GM21360 (cell line): ENCODE measurements around the gene FLAD1.

Experiments
- ATAC-seq: cut with Tn5 transposase; IDR thresholded peaks from one replicate; pipeline ENCODE4 v1.9.1; 2021; ENCODE audit warnings: mild to moderate bottlenecking, moderate library complexity; ENCODE audit not compliant: unreplicated experiment

Gene FLAD1

GRCh38 chr1:155034318-155035208 is 51.4 kb downstream of the FLAD1 start:
- ATAC-seq, result no peak

GRCh38 chr1:155035936-155036335 is 52.8 kb downstream of the FLAD1 start:
- ATAC-seq, result no peak

- ATAC-seq, result no peak
Measured at GRCh38 chr1:155037043-155037442, 53.9 kb downstream of the FLAD1 start.

- ATAC-seq, result no peak
Measured at GRCh38 chr1:155037851-155038441, 54.8 kb downstream of the FLAD1 start.

- no peak for ATAC-seq
Measured at GRCh38 chr1:155038602-155039307, 55.6 kb downstream of the FLAD1 start.

GRCh38 chr1:155039308-155039669 is 56.1 kb downstream of the FLAD1 start:
- ATAC-seq, result no peak

- ATAC-seq, result no peak
Measured at GRCh38 chr1:155040358-155041093, 57.4 kb downstream of the FLAD1 start.
